Left lung (tissue), 14 donors: Measurements from ENCODE around the gene CCIN. TPM values are rescaled to one million over a fixed set of nuclear protein-coding genes. Genes with fewer than 3 reads are reported as not detected.

Source experiments
- ATAC-seq: fragments of 200-7000 bp; cut with Tn5 transposase; one replicate; pipeline ENCODE4 v1.9.1; 2020; ENCODE audit warnings: moderate library complexity
- DNase-seq, 4 donors: peaks; one replicate each; pipeline ENCODE4 v3.0.0-alpha.2; 2013 to 2020
- H3K27ac ChIP-seq, 2 donors: fragments of 200-600 bp; sonication (generic) in 1 of 2; one replicate each; pipeline versions ENCODE4 v1.5.0 to v1.8.0; 2020 to 2021
- H3K27me3 ChIP-seq, 2 donors: fragments of 200-600 bp; sonication (generic) in 1 of 2; one replicate each; pipeline versions ENCODE4 v1.5.0 to v1.8.0; 2020 to 2021
- H3K36me3 ChIP-seq, 2 donors: fragments of 200-600 bp; sonication (generic) in 1 of 2; one replicate each; pipeline versions ENCODE4 v1.5.0 to v1.8.0; 2020 to 2021
- H3K4me1 ChIP-seq, 2 donors: fragments of 200-600 bp; one replicate each; pipeline ENCODE4 v1.8.0; 2021
- H3K4me3 ChIP-seq, 2 donors: fragments of 200-600 bp; sonication (generic) in 1 of 2; one replicate each; pipeline versions ENCODE4 v1.5.0 to v1.8.0; 2020 to 2021; ENCODE audit warnings: mild to moderate bottlenecking in 1 of 2
- H3K9me3 ChIP-seq, 2 donors: fragments of 200-600 bp; sonication (generic) in 1 of 2; one replicate each; pipeline versions ENCODE4 v1.5.0 to v1.8.0; 2020 to 2021
- CTCF ChIP-seq, 2 donors: fragments of 200-600 bp; sonication (generic) in 1 of 2; IDR thresholded peaks; one replicate each; pipeline versions ENCODE4 v1.5.0 to v1.8.0; 2021; ENCODE audit warnings: antibody characterized with exemption in 2 of 2
- intact Hi-C, 2 donors: fragments of 100-400 bp; cut with DNase I; formaldehyde crosslinking; loops; one replicate each; pipeline versions ENCODE4 v1.11.2 to v1.14.2; 2022
- long read RNA-seq, 12 donors: library from polyadenylated mRNA in 2 of 12; unstranded in 2 of 12; transcript quantifications; one replicate each; pipeline ENCODE4 v2.0.0 and lab custom pipeline, GENCODE V29; 2019 to 2026
- polyA plus RNA-seq, 6 donors: library from polyadenylated mRNA; unstranded; fragments of 120-200 nt; gene quantifications; one replicate each; pipeline ENCODE4 v1.2.1, GENCODE V29; 2013; ENCODE audit not compliant: insufficient read length in 6 of 6
- total RNA-seq, 2 donors: library from RNA; stranded (reverse); fragmentation: NEBNext Ultra II Directional; extraction: Animal tissue kit (Norgen Biotek cat#: 25700); gene quantifications; one replicate each; pipeline ENCODE4 v1.2.1, GENCODE V29; 2021
- donor health status: DM: no; HTN: yes; CAD: no.
- donor health status: DM: no; HTN: no; CAD: no.

The CCIN gene
- total RNA-seq (1 to 10 TPM in 1 of 2 donors, under 1 TPM in 1; 0.67 to 1.5 TPM), polyA plus RNA-seq (under 1 TPM in 4 of 6 donors, not detected in 2; 0.13 to 0.21 (median 0.14) TPM)
- long read RNA-seq, donor 1 = 0 reads
- long read RNA-seq, donor 2 = 0 reads
- long read RNA-seq, donor 3 = 0 reads
- long read RNA-seq, donor 4 = 0 reads
- long read RNA-seq, donor 5 = 0 reads
- long read RNA-seq, donor 6 = 0 reads
- long read RNA-seq, donor 7 = 0 reads
- long read RNA-seq, donor 8 = 0 reads
- long read RNA-seq, donor 9 = 0 reads
- long read RNA-seq, donor 10 = 0 reads
- long read RNA-seq, donor 11, partial matches to known transcripts = 0 of 1 reads
- long read RNA-seq, donor 11, other reads (novel, unspliced or antisense) = 0 of 1 reads
- long read RNA-seq, donor 12 = 0 reads

- intact Hi-C loops = loop anchor here in 1 of 2 donors (5.0 kb wide), 1 partner anchor 67 kb away; no protein-coding TSS in a partner anchor
- H3K27me3 ChIP-seq = peaks cover 0 to 7% of the 10 kb centered on the region in 2 donors
- H3K9me3 ChIP-seq = no peaks in the 10 kb centered on the region
- ATAC-seq (no peak), DNase-seq (no peak)
- peaks cover 0 to 23% of the 10 kb centered on the region in 2 donors for H3K4me1 ChIP-seq
- no peak within 1 kb of the TSS for H3K27ac ChIP-seq
- no peak within 1 kb of the TSS for H3K4me3 ChIP-seq
- no peak for TF ChIP-seq CTCF (IDR thresholded peaks at IDR 0.05)
- no peaks in the 10 kb centered on the region for H3K36me3 ChIP-seq
Measured at GRCh38 chr9:36169166-36169565, at the start of gene CCIN. CCIN (plus strand) TSS chr9:36169388; CDS start chr9:36169503, 115 bp downstream.

GRCh38 chr9:36119476-36119875 is 49.7 kb upstream of the CCIN start:
- no peak overlapping the region for H3K4me3 ChIP-seq
- no peaks in the 10 kb centered on the region for H3K27me3 ChIP-seq
- intact Hi-C loops = no loop called here
- TF ChIP-seq CTCF (IDR thresholded peaks at IDR 0.05) = no peak
- no peak overlapping the region for H3K27ac ChIP-seq
- H3K4me1 ChIP-seq = peaks cover 0 to 8% of the 10 kb centered on the region in 2 donors
- no peaks in the 10 kb centered on the region for H3K9me3 ChIP-seq
- H3K36me3 ChIP-seq = peaks cover 0 to 6% of the 10 kb centered on the region in 2 donors
- peak; percentile 30 for ATAC-seq
- no peak for DNase-seq

GRCh38 chr9:36120705-36121104 is 48.5 kb upstream of the CCIN start:
- intact Hi-C loops = no loop called here
- Histone ChIP-seq H3K27me3 (no peaks in the 10 kb centered on the region), H3K9me3 (no peaks in the 10 kb centered on the region), H3K4me3 (no peak overlapping the region), H3K27ac (no peak overlapping the region), H3K4me1 (peaks cover 0 to 14% of the 10 kb centered on the region in 2 donors), H3K36me3 (peaks cover 0 to 6% of the 10 kb centered on the region in 2 donors)
- DNase-seq = no peak
- TF ChIP-seq CTCF (IDR thresholded peaks at IDR 0.05) = no peak
- no peak for ATAC-seq

- Histone ChIP-seq H3K27me3 (no peaks in the 10 kb centered on the region), H3K36me3 (peaks cover 0 to 6% of the 10 kb centered on the region in 2 donors), H3K4me3 (no peak overlapping the region), H3K9me3 (no peaks in the 10 kb centered on the region), H3K4me1 (peaks cover 0 to 27% of the 10 kb centered on the region in 2 donors), H3K27ac (no peak overlapping the region)
- no peak for TF ChIP-seq CTCF (IDR thresholded peaks at IDR 0.05)
- DNase-seq (no peak), ATAC-seq (no peak)
- intact Hi-C loops = no loop called here
Measured at GRCh38 chr9:36121971-36122370, 47.2 kb upstream of the CCIN start.

GRCh38 chr9:36123515-36123914 is 45.7 kb upstream of the CCIN start:
- ATAC-seq (no peak), DNase-seq (no peak)
- H3K4me3 ChIP-seq = no peak overlapping the region
- no peak for TF ChIP-seq CTCF (IDR thresholded peaks at IDR 0.05)
- no peak overlapping the region for H3K27ac ChIP-seq
- no peaks in the 10 kb centered on the region for H3K27me3 ChIP-seq
- peaks cover 0 to 42% of the 10 kb centered on the region in 2 donors for H3K4me1 ChIP-seq
- no peaks in the 10 kb centered on the region for H3K9me3 ChIP-seq
- intact Hi-C loops = no loop called here
- H3K36me3 ChIP-seq = peaks cover 0 to 6% of the 10 kb centered on the region in 2 donors
